PC-3 (cell line): Measurements from ENCODE around the gene SPTA1. TPM values are rescaled to one million over a fixed set of nuclear protein-coding genes. Genes with fewer than 3 reads are reported as not detected.

Source experiments
- ATAC-seq: fragments of 200-7000 bp; cut with Tn5 transposase; 2 replicates; pipeline ENCODE4 v1.9.1; 2020; ENCODE audit warnings: mild to moderate bottlenecking, moderate library complexity
- BruUV-seq: library from RNA; stranded (reverse); fragments of 400-500 nt; replicated peaks from 2 replicates; lab custom pipeline; 2021; lab: Mats Ljungman, UMichigan
- CTCF ChIA-PET: fragments of 300-600 bp; sonication (Branson Sonifier 250); formaldehyde crosslinking; loops from one replicate; lab custom pipeline; 2022; ENCODE audit warnings: antibody characterized with exemption; lab: Charles Lee
- POLR2A ChIA-PET: fragments of 300-600 bp; sonication (Branson Sonifier 250); formaldehyde crosslinking; loops from one replicate; lab custom pipeline; 2022; ENCODE audit warnings: antibody characterized with exemption; ENCODE audit not compliant: unreplicated experiment; lab: Charles Lee
- DNase-seq: peaks from one replicate; pipeline ENCODE4 v3.0.0-alpha.2; 2015
- H2AFZ ChIP-seq: fragments of 300-600 bp; sonication (generic); 2 replicates; pipeline ENCODE4 v1.6.0; 2016; ENCODE audit warnings: antibody characterized with exemption, low read length
- H3F3A ChIP-seq: fragments of 300-600 bp; sonication (generic); one replicate; pipeline ENCODE4 v1.6.0; 2017; ENCODE audit warnings: antibody characterized with exemption, low read length, control low read depth, mild to moderate bottlenecking; ENCODE audit not compliant: unreplicated experiment
- H3K27ac ChIP-seq: fragments of 300-600 bp; sonication (generic); 2 replicates; pipeline ENCODE4 v1.5.1; 2016; ENCODE audit warnings: mild to moderate bottlenecking, low read length
- H3K27me3 ChIP-seq: fragments of 300-600 bp; sonication (generic); 2 replicates; pipeline ENCODE4 v1.6.1; 2016; ENCODE audit warnings: low read length, mixed read lengths
- H3K36me3 ChIP-seq: fragments of 300-600 bp; sonication (generic); 2 replicates; pipeline ENCODE4 v1.6.1; 2016; ENCODE audit warnings: low read depth, mixed run types, low read length, mixed read lengths
- H3K4me1 ChIP-seq: fragments of 300-600 bp; sonication (generic); 2 replicates; pipeline ENCODE4 v1.5.1; 2016; ENCODE audit warnings: low read length; ENCODE audit not compliant: insufficient read depth
- H3K4me2 ChIP-seq: fragments of 300-600 bp; sonication (generic); 2 replicates; pipeline ENCODE4 v1.6.0; 2016; ENCODE audit warnings: low read length
- H3K4me3 ChIP-seq: fragments of 300-600 bp; sonication (generic); 2 replicates; pipeline ENCODE4 v1.5.1; 2016; ENCODE audit warnings: mild to moderate bottlenecking, low read length, mixed read lengths
- H3K79me2 ChIP-seq: fragments of 300-600 bp; sonication (generic); 2 replicates; pipeline ENCODE4 v1.6.1; 2017; ENCODE audit warnings: low read length, mixed read lengths
- H3K9ac ChIP-seq: fragments of 300-600 bp; sonication (generic); 2 replicates; pipeline ENCODE4 v1.6.0; 2016; ENCODE audit warnings: mild to moderate bottlenecking, low read length
- H3K9me2 ChIP-seq: fragments of 300-600 bp; sonication (generic); replicated peaks from 2 replicates; pipeline ENCODE4 v1.6.1; 2016; ENCODE audit warnings: mixed run types, low read length, mixed read lengths
- H3K9me3 ChIP-seq: fragments of 300-600 bp; sonication (generic); 2 replicates; pipeline ENCODE4 v1.6.1; 2016; ENCODE audit warnings: low read length, mixed read lengths
- H4K20me1 ChIP-seq: fragments of 300-600 bp; sonication (generic); 2 replicates; pipeline ENCODE4 v1.6.1; 2016; ENCODE audit warnings: low read length, mixed read lengths
- CTCF ChIP-seq: fragments of 300-600 bp; sonication (generic); conservative IDR thresholded peaks from 2 replicates; pipeline ENCODE4 v1.5.1; 2017; ENCODE audit warnings: antibody characterized with exemption, low read depth, mild to moderate bottlenecking, low read length
- EZH2 ChIP-seq: fragments of 300-600 bp; sonication (generic); IDR thresholded peaks from one replicate; pipeline ENCODE4 v1.6.1; 2017; ENCODE audit warnings: antibody characterized with exemption, mild to moderate bottlenecking, low read length; ENCODE audit not compliant: unreplicated experiment
- EZH2phosphoT487 ChIP-seq: fragments of 300-600 bp; sonication (generic); IDR thresholded peaks from 2 replicates; pipeline ENCODE4 v1.6.1; 2018; ENCODE audit warnings: mild to moderate bottlenecking, antibody characterized with exemption, low read length, borderline replicate concordance
- intact Hi-C: fragments of 100-400 bp; cut with micrococcal nuclease; formaldehyde crosslinking; loops from 2 replicates; pipeline ENCODE4 v1.9.0; 2023
- total RNA-seq: library from RNA; depleted of rRNA; stranded (reverse); fragments of >200 nt; gene quantifications from 2 replicates; pipeline ENCODE4 v1.2.3, GENCODE V29; 2014

The SPTA1 gene
- total RNA-seq, 1 experiment from 2014 or later, result not detected

GRCh38 chr1:158700552-158700951 is 14.0 kb upstream of the SPTA1 start, which contains the start of gene OR6K2:
Gene OR6K2, minus strand, starts transcription at chr1:158700652. Its CDS starts 0 bp downstream, at chr1:158700652.
- H3K36me3 ChIP-seq, result no peaks in the 10 kb centered on the region
- DNase-seq (no peak), ATAC-seq (no peak)
- peaks cover 32% of the 10 kb centered on the region for H3K27me3 ChIP-seq
- H2AFZ ChIP-seq, result no peak within 1 kb of the TSS
- no TSS peak for BruUV-seq
- H3K79me2 ChIP-seq, result no peaks in the 10 kb centered on the region
- H3K9me3 ChIP-seq, result no peaks in the 10 kb centered on the region
- CTCF ChIA-PET, result no interaction called here
- no peak for TF ChIP-seq EZH2phosphoT487
- TF ChIP-seq EZH2, result no peak
- TF ChIP-seq CTCF, result no peak
- POLR2A ChIA-PET, result no interaction called here
- no peak within 1 kb of the TSS for H3K4me2 ChIP-seq
- no peaks in the 10 kb centered on the region for H3K4me1 ChIP-seq
- no peaks in the 10 kb centered on the region for H3K9me2 ChIP-seq
- H3K4me3 ChIP-seq, result no peak within 1 kb of the TSS
- H4K20me1 ChIP-seq, result no peaks in the 10 kb centered on the region
- intact Hi-C loops, result no loop called here
- no peaks in the 10 kb centered on the region for H3F3A ChIP-seq
- H3K9ac ChIP-seq, result no peak within 1 kb of the TSS
- H3K27ac ChIP-seq, result no peak within 1 kb of the TSS

- no peak for TF ChIP-seq EZH2phosphoT487
- no peak for TF ChIP-seq CTCF
- no peak for TF ChIP-seq EZH2
- POLR2A ChIA-PET, result no interaction called here
Observed at GRCh38 chr1:158694596-158694995, 8.1 kb upstream of the SPTA1 start.

GRCh38 chr1:158692356-158692755 is 5.8 kb upstream of the SPTA1 start:
- DNase-seq, result no peak
- no peaks in the 10 kb centered on the region for H3K79me2 ChIP-seq
- no peaks in the 10 kb centered on the region for H3F3A ChIP-seq
- H3K27me3 ChIP-seq, result 0 out of 2 replicates have a peak, but pooled peaks cover 5% of the 10 kb centered on the region
- H3K36me3 ChIP-seq, result no peaks in the 10 kb centered on the region
- H3K27ac ChIP-seq, result no peak overlapping the region
- H3K9ac ChIP-seq, result no peak overlapping the region
- TF ChIP-seq CTCF (no peak), EZH2phosphoT487 (no peak), EZH2 (no peak)
- no peaks in the 10 kb centered on the region for H3K4me1 ChIP-seq
- H4K20me1 ChIP-seq, result no peaks in the 10 kb centered on the region
- H2AFZ ChIP-seq, result no peak overlapping the region
- H3K9me2 ChIP-seq, result no peaks in the 10 kb centered on the region; the same call in 1 of the 2 replicates
- no peak for ATAC-seq
- H3K4me3 ChIP-seq, result no peak overlapping the region
- POLR2A ChIA-PET, result no interaction called here
- CTCF ChIA-PET, result no interaction called here
- intact Hi-C loops, result no loop called here
- no TSS peak for BruUV-seq
- no peak overlapping the region for H3K4me2 ChIP-seq
- H3K9me3 ChIP-seq, result no peaks in the 10 kb centered on the region

More at GRCh38 chr1:158694596-158694995, 8.1 kb upstream of the SPTA1 start:
- Histone ChIP-seq H2AFZ (no peak overlapping the region), H3K36me3 (no peaks in the 10 kb centered on the region), H3K79me2 (no peaks in the 10 kb centered on the region), H4K20me1 (no peaks in the 10 kb centered on the region), H3K9me2 (no peaks in the 10 kb centered on the region; the same call in 1 of the 2 replicates), H3K4me2 (no peak overlapping the region), H3K9me3 (no peaks in the 10 kb centered on the region), H3K27me3 (peaks cover 12% of the 10 kb centered on the region), H3K9ac (no peak overlapping the region), H3K4me1 (no peaks in the 10 kb centered on the region), H3K4me3 (no peak overlapping the region), H3F3A (no peaks in the 10 kb centered on the region), H3K27ac (no peak overlapping the region)
- intact Hi-C loops, result no loop called here
- CTCF ChIA-PET, result no interaction called here
- ATAC-seq, result no peak
- no peak for DNase-seq
- BruUV-seq, result no TSS peak
